ENCODE data around the gene CACNB1. TPM values are rescaled to one million over a fixed set of nuclear protein-coding genes. Genes with fewer than 3 reads are reported as not detected.

CACNB1 gene
- total RNA-seq, 1 donor from 2014 or later = 27.5 TPM

- Histone ChIP-seq H3K36me3 (no peaks in the 10 kb centered on the region), H3K4me1 (peaks cover 13% of the 10 kb centered on the region), H3K27me3 (no peaks in the 10 kb centered on the region), H3K4me3 (no peak overlapping the region), H3K27ac (no peak overlapping the region), H3K9me3 (no peaks in the 10 kb centered on the region)
- ATAC-seq (no peak), DNase-seq (no peak)
- intact Hi-C loops (cut with DNase I) = no loop called here
- TF ChIP-seq CTCF (IDR thresholded peaks at IDR 0.05) = no peak
Observed at GRCh38 chr17:39167476-39167875, 30.0 kb downstream of the CACNB1 start.

GRCh38 chr17:39166437-39167335 lies 30.8 kb downstream of the CACNB1 start:
- DNase-seq = no peak

GRCh38 chr17:39165841-39166349 lies 31.6 kb downstream of the CACNB1 start, which contains the start of gene ARL5C:
Gene ARL5C, minus strand, starts transcription at chr17:39166161. Its CDS starts 401 bp downstream, at chr17:39165760.
- Histone ChIP-seq H3K4me3 (peak within 1 kb of the TSS; percentile 59), H3K27me3 (no peaks in the 10 kb centered on the region), H3K4me1 (peaks cover 13% of the 10 kb centered on the region), H3K36me3 (no peaks in the 10 kb centered on the region), H3K9me3 (no peaks in the 10 kb centered on the region), H3K27ac (no peak within 1 kb of the TSS)
- intact Hi-C loops (cut with DNase I) = no loop called here
- no peak for TF ChIP-seq CTCF (IDR thresholded peaks at IDR 0.05)
- ATAC-seq (no peak), DNase-seq (no peak)

More at GRCh38 chr17:39166437-39167335, 30.8 kb downstream of the CACNB1 start:
- no peak overlapping the region for H3K27ac ChIP-seq
- no peak for TF ChIP-seq CTCF (IDR thresholded peaks at IDR 0.05)
- no peaks in the 10 kb centered on the region for H3K36me3 ChIP-seq
- H3K4me3 ChIP-seq = no peak overlapping the region
- peaks cover 13% of the 10 kb centered on the region for H3K4me1 ChIP-seq
- ATAC-seq = no peak
- H3K27me3 ChIP-seq = no peaks in the 10 kb centered on the region
- intact Hi-C loops (cut with DNase I) = no loop called here
- no peaks in the 10 kb centered on the region for H3K9me3 ChIP-seq

GRCh38 chr17:39165178-39165840 lies 32.2 kb downstream of the CACNB1 start:
- H3K4me3 ChIP-seq = peak overlapping the region; percentile 59
- TF ChIP-seq CTCF (IDR thresholded peaks at IDR 0.05) = no peak
- H3K36me3 ChIP-seq = no peaks in the 10 kb centered on the region
- no peak overlapping the region for H3K27ac ChIP-seq
- H3K27me3 ChIP-seq = no peaks in the 10 kb centered on the region
- no peaks in the 10 kb centered on the region for H3K9me3 ChIP-seq
- intact Hi-C loops (cut with DNase I) = no loop called here
- ATAC-seq (no peak), DNase-seq (no peak)
- peaks cover 13% of the 10 kb centered on the region for H3K4me1 ChIP-seq

GRCh38 chr17:39164675-39165143 lies 32.8 kb downstream of the CACNB1 start:
- H3K36me3 ChIP-seq = no peaks in the 10 kb centered on the region
- peaks cover 13% of the 10 kb centered on the region for H3K4me1 ChIP-seq
- DNase-seq (peak; percentile 90), ATAC-seq (peak; percentile 93)
- H3K27ac ChIP-seq = no peak overlapping the region
- peak; percentile 75 for TF ChIP-seq CTCF (IDR thresholded peaks at IDR 0.05)
- H3K27me3 ChIP-seq = no peaks in the 10 kb centered on the region
- peak overlapping the region; percentile 59 for H3K4me3 ChIP-seq
- intact Hi-C loops (cut with DNase I) = no loop called here
- no peaks in the 10 kb centered on the region for H3K9me3 ChIP-seq
